ENCODE data around the gene CTAGE1.

The CTAGE1 gene

GRCh38 chr18:22385718-22386117 lies 32.0 kb downstream of the CTAGE1 start:
- TF ChIP-seq POLR2A (IDR thresholded peaks at IDR 0.05; ENCODE audit: low read depth, low read length) (no peak), POLR2AphosphoS5 (IDR thresholded peaks at IDR 0.05; ENCODE audit: low read depth, low read length) (no peak), TAF1 (IDR thresholded peaks at IDR 0.05; ENCODE audit: borderline replicate concordance, low read depth, low read length) (no peak)
- no peak for FAIRE-seq
- no peak for DNase-seq (ENCODE audit: insufficient read length)

GRCh38 chr18:22378672-22379282 lies 38.9 kb downstream of the CTAGE1 start:
- TF ChIP-seq POLR2AphosphoS5 (IDR thresholded peaks at IDR 0.05; ENCODE audit: low read depth, low read length) (no peak), POLR2A (IDR thresholded peaks at IDR 0.05; ENCODE audit: low read depth, low read length) (no peak), TAF1 (IDR thresholded peaks at IDR 0.05; ENCODE audit: borderline replicate concordance, low read depth, low read length) (no peak)
- FAIRE-seq (no peak), DNase-seq (ENCODE audit: insufficient read length) (no peak)

DNA sequence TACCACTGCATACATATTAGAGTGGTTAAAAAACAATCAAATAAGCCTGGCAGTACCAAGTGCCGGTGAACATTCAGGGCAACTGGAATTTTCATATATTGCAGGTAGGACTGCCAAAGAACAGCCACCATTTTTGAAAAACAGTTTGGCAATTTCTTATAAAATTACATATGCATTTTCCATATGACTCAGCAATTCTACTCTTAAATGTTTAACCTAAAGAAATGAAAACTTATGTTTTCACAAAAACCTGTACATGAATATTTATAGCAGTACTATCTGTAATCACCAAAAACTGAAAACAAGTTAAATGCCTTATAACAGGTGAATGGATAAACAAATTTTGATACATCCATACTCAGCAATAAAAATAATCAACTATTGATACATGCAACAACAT lies 39.9 kb downstream of the CTAGE1 start:
- FAIRE-seq, result no peak
- TF ChIP-seq TAF1 (IDR thresholded peaks at IDR 0.05; ENCODE audit: borderline replicate concordance, low read depth, low read length) (no peak), POLR2AphosphoS5 (IDR thresholded peaks at IDR 0.05; ENCODE audit: low read depth, low read length) (no peak), POLR2A (IDR thresholded peaks at IDR 0.05; ENCODE audit: low read depth, low read length) (no peak)

DNA sequence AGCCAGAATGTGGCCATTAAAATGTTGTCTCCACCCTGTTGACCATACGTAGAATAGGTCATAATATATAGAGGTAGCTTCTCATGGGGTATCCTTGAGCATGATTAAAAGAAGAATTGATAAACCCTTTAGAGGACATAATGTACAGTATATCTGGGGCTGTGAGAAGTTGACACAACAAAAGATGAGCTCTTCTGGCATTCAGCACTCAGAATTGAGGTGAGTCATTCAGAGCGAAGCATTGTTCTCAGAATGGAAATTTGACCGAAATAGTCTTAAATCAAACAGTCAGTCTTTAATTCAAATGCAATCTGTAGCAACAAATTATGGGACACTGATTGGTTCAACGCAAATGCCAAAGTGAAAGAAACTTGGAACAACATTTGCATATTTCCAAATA lies 47.3 kb downstream of the CTAGE1 start:
- no peak for TF ChIP-seq TAF1 (IDR thresholded peaks at IDR 0.05; ENCODE audit: borderline replicate concordance, low read depth, low read length)
- no peak for TF ChIP-seq POLR2AphosphoS5 (IDR thresholded peaks at IDR 0.05; ENCODE audit: low read depth, low read length)
- TF ChIP-seq POLR2A (IDR thresholded peaks at IDR 0.05; ENCODE audit: low read depth, low read length), result no peak
- FAIRE-seq, result no peak
- no peak for DNase-seq (ENCODE audit: insufficient read length)

More for the DNA sequence above, 39.9 kb downstream of the CTAGE1 start:
- no peak for DNase-seq (ENCODE audit: insufficient read length)

DNA sequence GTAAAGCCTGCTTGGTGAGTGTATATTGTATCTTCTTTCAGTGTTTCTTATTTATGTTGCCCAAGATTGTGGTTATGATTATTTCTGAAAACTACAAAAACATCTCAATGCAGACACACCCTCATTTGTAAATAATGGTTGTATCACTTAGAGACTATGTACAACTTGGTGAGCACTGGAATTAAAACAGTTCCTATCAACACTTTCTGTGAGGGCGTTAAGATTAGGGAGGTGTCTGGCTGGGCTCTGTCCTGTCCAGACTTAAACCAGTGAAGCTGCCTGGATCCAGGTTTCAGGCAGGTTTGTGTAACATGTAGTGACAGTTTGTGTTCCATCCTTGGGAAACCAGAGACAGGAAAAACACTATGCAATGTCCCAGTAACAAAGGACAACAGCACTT lies 49.7 kb downstream of the CTAGE1 start:
- no peak for FAIRE-seq
- DNase-seq (ENCODE audit: insufficient read length), result no peak
- no peak for TF ChIP-seq POLR2AphosphoS5 (IDR thresholded peaks at IDR 0.05; ENCODE audit: low read depth, low read length)
- no peak for TF ChIP-seq POLR2A (IDR thresholded peaks at IDR 0.05; ENCODE audit: low read depth, low read length)
- no peak for TF ChIP-seq TAF1 (IDR thresholded peaks at IDR 0.05; ENCODE audit: borderline replicate concordance, low read depth, low read length)

GRCh38 chr18:22367303-22367702 lies 50.4 kb downstream of the CTAGE1 start:
- TF ChIP-seq POLR2A (IDR thresholded peaks at IDR 0.05; ENCODE audit: low read depth, low read length), result no peak
- no peak for TF ChIP-seq POLR2AphosphoS5 (IDR thresholded peaks at IDR 0.05; ENCODE audit: low read depth, low read length)
- TF ChIP-seq TAF1 (IDR thresholded peaks at IDR 0.05; ENCODE audit: borderline replicate concordance, low read depth, low read length), result no peak
- DNase-seq (ENCODE audit: insufficient read length) (no peak), FAIRE-seq (no peak)

DNA sequence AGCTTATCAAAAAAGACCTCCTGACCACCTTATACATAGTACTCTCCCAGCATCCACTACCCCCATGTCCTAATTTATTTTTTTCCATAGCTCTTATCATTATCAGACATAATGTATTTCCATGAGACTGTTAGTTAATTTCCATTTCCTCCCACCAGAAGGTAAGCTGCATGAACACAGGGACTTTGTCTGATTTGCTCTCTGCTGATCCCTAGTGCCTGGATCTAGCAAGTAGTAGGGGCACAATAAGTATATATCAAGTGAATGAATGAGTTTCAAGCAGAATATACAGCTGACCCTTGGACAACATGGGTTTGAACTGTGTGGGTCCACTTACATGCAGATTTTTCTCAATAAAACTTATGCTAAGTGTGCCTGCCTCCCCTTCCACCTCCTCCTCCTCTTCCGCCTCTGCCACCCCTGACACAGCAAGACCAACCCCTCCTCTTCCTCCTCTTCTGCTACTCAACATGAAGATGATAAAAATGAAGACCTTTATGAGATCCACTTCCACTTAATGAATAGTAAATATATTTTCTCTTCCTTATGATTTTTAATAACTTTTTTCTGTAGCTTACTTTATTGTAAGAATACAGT lies 53.8 kb downstream of the CTAGE1 start:
- DNase-seq (ENCODE audit: insufficient read length), result no peak
- no peak for FAIRE-seq
- TF ChIP-seq TAF1 (IDR thresholded peaks at IDR 0.05; ENCODE audit: borderline replicate concordance, low read depth, low read length) (no peak), POLR2AphosphoS5 (IDR thresholded peaks at IDR 0.05; ENCODE audit: low read depth, low read length) (no peak), POLR2A (IDR thresholded peaks at IDR 0.05; ENCODE audit: low read depth, low read length) (no peak)

Measured in GM12892 (cell line).